A673 (cell line): ENCODE data around the gene SNRNP40.

Experiments used
- CTCF ChIP-seq: fragments of 300-800, 200-600 bp; sonication (generic); conservative IDR thresholded peaks from 2 replicates; pipeline ENCODE4 v1.5.1; 2017; ENCODE audit warnings: low read depth, mild to moderate bottlenecking, antibody characterized with exemption, low read length, moderate library complexity, mixed read lengths
- EZH2 ChIP-seq: fragments of 200-600 bp; sonication (generic); IDR thresholded peaks from 2 replicates; pipeline ENCODE4 v1.6.1; 2017; ENCODE audit warnings: borderline replicate concordance, low read depth, mild to moderate bottlenecking, mixed read lengths, antibody characterized with exemption, low read length; ENCODE audit not compliant: poor library complexity, severe bottlenecking

- no peak for TF ChIP-seq CTCF
- no peak for TF ChIP-seq EZH2
These were observed 3.6 kb upstream of the SNRNP40 start for GRCh38 chr1:31300193-31300592.
